ENCODE data around the gene MKNK2.
"Not testable (repeated sequence)": the region's sequence is repeated elsewhere in the genome, so short reads cannot be mapped to it uniquely, and the experiment has no call there.

MKNK2 gene

GRCh38 chr19:1989513-1990229 is 61.4 kb downstream of the MKNK2 start:
- no peak for DNase-seq (ENCODE audit: extremely low read depth, low read depth)
- H3K4me3 ChIP-seq (replicated peaks; ENCODE audit: low read depth, low read length): no peak overlapping the region
- TF ChIP-seq CTCF (IDR thresholded peaks at IDR 0.05; ENCODE audit: low read depth, low read length, missing control alignments): no peak

DNA sequence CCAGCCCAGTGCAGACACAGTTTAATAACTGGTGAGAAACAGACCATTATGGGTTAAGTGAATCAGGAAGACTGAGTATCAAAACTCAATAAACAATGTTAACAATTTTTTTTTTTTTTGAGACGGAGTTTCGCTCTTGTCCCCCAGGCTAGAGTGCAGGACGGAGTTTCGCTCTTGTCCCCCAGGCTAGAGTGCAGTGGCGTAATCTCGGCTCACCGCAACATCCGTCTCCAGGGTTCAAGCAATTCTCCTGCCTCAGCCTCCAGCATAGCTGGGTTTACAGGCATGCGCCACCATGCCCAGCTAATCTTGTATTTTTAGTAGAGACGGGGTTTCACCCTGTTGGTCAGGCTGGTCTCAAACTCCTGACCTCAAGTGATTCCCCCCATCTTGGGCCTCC is 62.6 kb downstream of the MKNK2 start:
- not testable (repeated sequence) for H3K4me3 ChIP-seq (replicated peaks; ENCODE audit: low read depth, low read length); DNase-seq (ENCODE audit: extremely low read depth, low read depth)

Data from HFF-Myc (cell line).